IMR-90 (cell line): ENCODE data around the gene QKI. TPM values are rescaled to one million over a fixed set of nuclear protein-coding genes. Genes with fewer than 3 reads are reported as not detected.

ENCODE experiments used
- ATAC-seq: fragments of 200-7000 bp; cut with Tn5 transposase; 2 replicates; pipeline ENCODE4 v1.9.1; 2020; ENCODE audit warnings: low read depth, mild to moderate bottlenecking, moderate library complexity
- BruUV-seq: library from RNA; stranded (reverse); fragments of 400-500 nt; replicated peaks from 2 replicates; lab custom pipeline; 2021; lab: Mats Ljungman, UMichigan
- CTCF ChIA-PET: fragments of 300-600 bp; formaldehyde crosslinking; extraction: SDS; loops from one replicate; lab custom pipeline; 2021; ENCODE audit warnings: antibody characterized with exemption; lab: Yijun Ruan, JAX
- POLR2A ChIA-PET: fragments of 300-600 bp; sonication (Branson Sonifier 250); formaldehyde crosslinking; loops from one replicate; lab custom pipeline; 2022; ENCODE audit warnings: antibody characterized with exemption; ENCODE audit not compliant: unreplicated experiment; lab: Charles Lee
- DNase-seq: peaks from one replicate; pipeline ENCODE4 v3.0.0; 2013
- H2AFZ ChIP-seq: replicated peaks from 2 replicates; pipeline ENCODE3; 2013; ENCODE audit warnings: low read length, mild to moderate bottlenecking; ENCODE audit not compliant: poor library complexity
- H2AK5ac ChIP-seq: 2 replicates; pipeline ENCODE4 v1.6.1; 2013; ENCODE audit warnings: low read depth, low read length, inconsistent platforms
- H2AK9ac ChIP-seq: replicated peaks from 2 replicates; pipeline ENCODE3; 2013; ENCODE audit warnings: mild to moderate bottlenecking, low read depth, low read length, moderate library complexity; ENCODE audit not compliant: poor library complexity
- H2BK120ac ChIP-seq: 2 replicates; pipeline ENCODE4 v1.6.1; 2013; ENCODE audit warnings: low read depth, low read length, inconsistent platforms
- H2BK15ac ChIP-seq: 3 replicates; pipeline ENCODE4 v1.6.1; 2013; ENCODE audit warnings: low read depth, low read length, inconsistent platforms
- H2BK20ac ChIP-seq: 2 replicates; pipeline ENCODE4 v1.6.1; 2013; ENCODE audit warnings: low read depth, mild to moderate bottlenecking, inconsistent platforms, low read length, moderate library complexity
- H2BK5ac ChIP-seq: 2 replicates; pipeline ENCODE4 v1.6.1; 2013; ENCODE audit warnings: mild to moderate bottlenecking, low read depth, low read length, inconsistent platforms; ENCODE audit not compliant: poor library complexity, severe bottlenecking
- H3K14ac ChIP-seq: replicated peaks from 2 replicates; pipeline ENCODE4 v1.6.1; 2013; ENCODE audit warnings: low read depth, low read length, inconsistent platforms
- H3K18ac ChIP-seq: 2 replicates; pipeline ENCODE4 v1.6.1; 2013; ENCODE audit warnings: low read depth, low read length, control low read depth
- H3K23ac ChIP-seq: 2 replicates; pipeline ENCODE4 v1.6.1; 2013; ENCODE audit warnings: low read depth, low read length, inconsistent platforms
- H3K27ac ChIP-seq: 2 replicates; pipeline ENCODE4 v1.5.1; 2013; ENCODE audit warnings: mild to moderate bottlenecking, control low read depth, low read length; ENCODE audit not compliant: insufficient read depth
- H3K27me3 ChIP-seq: 2 replicates; pipeline ENCODE4 v1.6.1; 2013; ENCODE audit warnings: low read length; ENCODE audit not compliant: control insufficient read depth, insufficient read depth
- H3K36me3 ChIP-seq: 2 replicates; pipeline ENCODE4 v1.6.1; 2013; ENCODE audit warnings: low read length, mixed read lengths; ENCODE audit not compliant: control insufficient read depth, insufficient read depth
- H3K4ac ChIP-seq: 2 replicates; pipeline ENCODE4 v1.6.1; 2013; ENCODE audit warnings: low read depth, low read length, inconsistent platforms
- H3K4me1 ChIP-seq: 2 replicates; pipeline ENCODE4 v1.6.1; 2013; ENCODE audit warnings: low read length, mixed read lengths; ENCODE audit not compliant: control insufficient read depth, insufficient read depth
- H3K4me2 ChIP-seq: 2 replicates; pipeline ENCODE4 v1.6.1; 2013; ENCODE audit warnings: low read depth, mild to moderate bottlenecking, control low read depth, low read length, moderate library complexity
- H3K4me3 ChIP-seq: 2 replicates; pipeline ENCODE4 v1.5.1; 2013; ENCODE audit warnings: low read depth, mild to moderate bottlenecking, control low read depth, low read length, moderate library complexity; ENCODE audit not compliant: insufficient read depth
- H3K56ac ChIP-seq: 2 replicates; pipeline ENCODE4 v1.6.1; 2013; ENCODE audit warnings: low read length, inconsistent platforms; ENCODE audit not compliant: insufficient read depth; ENCODE audit errors: extremely low read depth
- H3K79me1 ChIP-seq, 2 experiments: 2 replicates each; pipeline ENCODE4 v1.6.1; 2013; ENCODE audit warnings: low read length in 2 of 2, inconsistent platforms in 1 of 2, low read depth in 1 of 2
- H3K9ac ChIP-seq: 2 replicates; pipeline ENCODE4 v1.6.1; 2013; ENCODE audit warnings: low read depth, low read length, control low read depth
- H3K9me1 ChIP-seq: 2 replicates; pipeline ENCODE4 v1.6.1; 2013; ENCODE audit warnings: low read length, inconsistent platforms; ENCODE audit not compliant: insufficient read depth
- H3K9me3 ChIP-seq: 2 replicates; pipeline ENCODE4 v1.6.1; 2013; ENCODE audit warnings: low read length; ENCODE audit not compliant: control insufficient read depth, insufficient read depth
- H4K20me1 ChIP-seq: 2 replicates; pipeline ENCODE4 v1.6.1; 2013; ENCODE audit warnings: low read length, inconsistent platforms; ENCODE audit not compliant: insufficient read depth
- H4K5ac ChIP-seq: 2 replicates; pipeline ENCODE4 v1.6.1; 2013; ENCODE audit warnings: mild to moderate bottlenecking, low read depth, low read length, control low read depth
- H4K8ac ChIP-seq, 2 experiments: 2 replicates each; pipeline ENCODE4 v1.6.1; 2013; ENCODE audit warnings: low read depth in 2 of 2, low read length in 2 of 2, control low read depth in 1 of 2, inconsistent platforms in 1 of 2
- H4K91ac ChIP-seq: 2 replicates; pipeline ENCODE4 v1.6.1; 2013; ENCODE audit warnings: low read depth, low read length, inconsistent platforms; ENCODE audit not compliant: insufficient read depth
- CHD1 ChIP-seq: IDR thresholded peaks from 2 replicates; pipeline ENCODE4 v1.6.1; 2012; ENCODE audit warnings: low read depth, low read length, improper control_type of control experiment
- ELK1 ChIP-seq: fragments of 150-350 bp; IDR thresholded peaks from 2 replicates; pipeline ENCODE4 v1.6.1; 2016; ENCODE audit warnings: low read depth, mild to moderate bottlenecking, low read length, moderate library complexity, borderline replicate concordance
- FOS ChIP-seq: fragments of 150-350 bp; IDR thresholded peaks from 2 replicates; pipeline ENCODE4 v1.6.1; 2016; ENCODE audit warnings: low read depth, low read length
- MAFK ChIP-seq: IDR thresholded peaks from 2 replicates; pipeline ENCODE4 v1.6.1; 2012; ENCODE audit warnings: low read depth, low read length, improper control_type of control experiment
- MAZ ChIP-seq: IDR thresholded peaks from 2 replicates; pipeline ENCODE4 v1.6.1; 2012; ENCODE audit warnings: low read depth, mild to moderate bottlenecking, low read length, improper control_type of control experiment, moderate library complexity, borderline replicate concordance
- MXI1 ChIP-seq: IDR thresholded peaks from 2 replicates; pipeline ENCODE4 v1.6.1; 2012; ENCODE audit warnings: low read depth, mild to moderate bottlenecking, low read length, moderate library complexity, borderline replicate concordance
- POLR2A ChIP-seq: IDR thresholded peaks from 2 replicates; pipeline ENCODE4 v1.6.1; 2012; ENCODE audit warnings: mild to moderate bottlenecking, low read depth, low read length
- RAD21 ChIP-seq: IDR thresholded peaks from 2 replicates; pipeline ENCODE4 v1.6.1; 2012; ENCODE audit warnings: low read length, improper control_type of control experiment
- RCOR1 ChIP-seq: IDR thresholded peaks from 2 replicates; pipeline ENCODE4 v1.6.1; 2012; ENCODE audit warnings: mild to moderate bottlenecking, low read length, improper control_type of control experiment; ENCODE audit not compliant: insufficient replicate concordance
- RFX5 ChIP-seq: IDR thresholded peaks from 2 replicates; pipeline ENCODE4 v1.8.0; 2012; ENCODE audit warnings: low read depth, mild to moderate bottlenecking, low read length, moderate library complexity
- SMC3 ChIP-seq: fragments of 150-350 bp; IDR thresholded peaks from 2 replicates; pipeline ENCODE4 v1.6.1; 2016; ENCODE audit warnings: low read depth, mild to moderate bottlenecking, antibody characterized with exemption, low read length, moderate library complexity
- WGBS, 2 experiments: methylation state at CpG; one replicate each; pipeline versions ENCODE4 v1.1.5 to v1.1.7; 2013; ENCODE audit warnings: missing lambda C conversion rate in 2 of 2; ENCODE audit not compliant: insufficient read length in 1 of 2; ENCODE audit errors: extremely low coverage in 2 of 2; 5-methylcytosine and 5-hydroxymethylcytosine counted together
- dilution Hi-C: fragments of 300-500 bp; cut with HindIII; formaldehyde crosslinking; loops from one replicate; pipeline ENCODE4 v1.14.3; 2018; ENCODE audit warnings: low sequenced_read_pairs; ENCODE audit not compliant: unreplicated experiment
- in situ Hi-C: fragments of 300-500 bp; cut with MboI; formaldehyde crosslinking; loops from 3 replicates; pipeline ENCODE4 v1.14.3; 2019; ENCODE audit warnings: low sequenced_read_pairs, inconsistent platforms, mixed read lengths
- intact Hi-C: fragments of 100-400 bp; cut with micrococcal nuclease; formaldehyde crosslinking; loops from 2 replicates; pipeline ENCODE4 v1.10.0; 2022
- polyA plus RNA-seq, 3 experiments: library from polyadenylated mRNA; depleted of rRNA; stranded (reverse); fragments of >200 nt; gene quantifications; 2 replicates each; pipeline ENCODE4 v1.2.3, GENCODE V29; 2012; ENCODE audit warnings: low replicate concordance in 1 of 3
- total RNA-seq: library from RNA; depleted of rRNA; stranded (reverse); fragments of >200 nt; gene quantifications from 2 replicates; pipeline ENCODE4 v1.2.3, GENCODE V29; 2012

QKI gene
- total and polyA plus RNA-seq, 2 of the 4 experiments (the other 2 are of a cell fraction), result 112 to 232 TPM

- Histone ChIP-seq H3K4me2 (no peak overlapping the region), H3K27ac (no peak overlapping the region), H3K79me1 (peaks cover 10 to 46% of the 10 kb centered on the region in 2 experiments), H2BK20ac (no peak overlapping the region), H3K23ac (no peak overlapping the region), H2BK5ac (no peak overlapping the region), H2AK5ac (no peak overlapping the region), H3K4me1 (peaks cover 14% of the 10 kb centered on the region), H3K4me3 (no peak overlapping the region), H3K14ac (no peak overlapping the region), H3K9me3 (no peaks in the 10 kb centered on the region), H3K9ac (no peak overlapping the region), H2AK9ac (no peak overlapping the region), H3K18ac (no peak overlapping the region), H3K27me3 (no peaks in the 10 kb centered on the region), H2BK120ac (no peak overlapping the region), H3K4ac (no peak overlapping the region), H2AFZ (no peak overlapping the region), H2BK15ac (no peak overlapping the region), H3K36me3 (no peaks in the 10 kb centered on the region), H3K9me1 (peaks cover 7% of the 10 kb centered on the region), H3K56ac (no peak overlapping the region), H4K20me1 (peaks cover 53% of the 10 kb centered on the region; the same call in 1 of the 2 replicates), H4K91ac (no peak overlapping the region), H4K5ac (no peak overlapping the region), H4K8ac (no peak overlapping the region)
- ChIA-PET POLR2A (no interaction called here), CTCF (interaction anchor here (0.6 kb wide), 1 partner anchor 76 kb away, joined by 6 read pairs; no protein-coding TSS in a partner anchor)
- dilution Hi-C loops, result no loop called here
- TF ChIP-seq RCOR1, result no peak
- TF ChIP-seq RFX5, result no peak
- no peak for TF ChIP-seq RAD21
- TF ChIP-seq MAFK, result no peak
- TF ChIP-seq ELK1, result no peak
- TF ChIP-seq SMC3, result no peak
- TF ChIP-seq POLR2A, result no peak
- TF ChIP-seq CHD1, result no peak
- TF ChIP-seq MXI1, result no peak
- TF ChIP-seq FOS, result no peak
- TF ChIP-seq MAZ, result no peak
- no peak for DNase-seq
- no peak for ATAC-seq
- WGBS, 2 experiments, result no CpG with 5 or more reads among the region's 1 CpG
- BruUV-seq, result no TSS peak
- in situ Hi-C loops, result no loop called here
- intact Hi-C loops, result loop anchor here (5.0 kb wide), 1 partner anchor 34 kb away; no protein-coding TSS in a partner anchor
Observed at GRCh38 chr6:163526346-163526745, 111.8 kb downstream of the QKI start.
